Stimulated activated CD4-positive, alpha-beta T cell treated with anti-CD3 and anti-CD28 coated beads, TNF-alpha, amount 100 ng/mL, for 4 hours (primary cell): Measurements from ENCODE around the gene CUEDC1.
"Not testable (repeated sequence)": the region's sequence is repeated elsewhere in the genome, so short reads cannot be mapped to it uniquely, and the experiment has no call there.

ENCODE experiments used
- DNase-seq, 3 experiments: peaks; one replicate each; pipeline ENCODE4 v3.0.0-alpha.2; 2020; ENCODE audit warnings: low read depth in 3 of 3

CUEDC1 gene

GRCh38 chr17:57984936-57985674, 29.9 kb upstream of the CUEDC1 start:
- no peak for DNase-seq

GRCh38 chr17:57984261-57984890, 29.2 kb upstream of the CUEDC1 start:
- DNase-seq: no peak

- no peak for DNase-seq
These were observed 28.2 kb upstream of the CUEDC1 start for GRCh38 chr17:57983446-57983845.

- DNase-seq: no peak
These were observed 27.4 kb upstream of the CUEDC1 start for GRCh38 chr17:57982452-57983170.

- no peak for DNase-seq
These were observed 25.3 kb upstream of the CUEDC1 start for GRCh38 chr17:57980522-57980921.

GRCh38 chr17:57979076-57979475, 23.9 kb upstream of the CUEDC1 start:
- DNase-seq: no peak

GRCh38 chr17:57976594-57976993, 21.4 kb upstream of the CUEDC1 start:
- no peak for DNase-seq

- DNase-seq: no peak
These were observed 19.8 kb upstream of the CUEDC1 start for GRCh38 chr17:57975044-57975443.

GRCh38 chr17:57974053-57974824, 19.0 kb upstream of the CUEDC1 start:
- DNase-seq: not testable (repeated sequence)

- no peak for DNase-seq
These were observed 16.9 kb upstream of the CUEDC1 start for GRCh38 chr17:57972151-57972550.

GRCh38 chr17:57971572-57971971, 16.4 kb upstream of the CUEDC1 start:
- no peak for DNase-seq

- DNase-seq: no peak
These were observed 15.5 kb upstream of the CUEDC1 start for GRCh38 chr17:57970710-57971109.

GRCh38 chr17:57968456-57968855, 13.2 kb upstream of the CUEDC1 start:
- no peak for DNase-seq

GRCh38 chr17:57966875-57967274, 11.7 kb upstream of the CUEDC1 start:
- DNase-seq: no peak

GRCh38 chr17:57966246-57966645, 11.0 kb upstream of the CUEDC1 start:
- no peak for DNase-seq

GRCh38 chr17:57965521-57966160, 10.4 kb upstream of the CUEDC1 start:
- DNase-seq: no peak

GRCh38 chr17:57963149-57963511, 7.9 kb upstream of the CUEDC1 start:
- no peak for DNase-seq

GRCh38 chr17:57962279-57963148, 7.3 kb upstream of the CUEDC1 start:
- no peak for DNase-seq

GRCh38 chr17:57959929-57960328, 4.7 kb upstream of the CUEDC1 start:
- no peak for DNase-seq

GRCh38 chr17:57958391-57958790, 3.2 kb upstream of the CUEDC1 start:
- not testable (repeated sequence) for DNase-seq

GRCh38 chr17:57957886-57958285, 2.7 kb upstream of the CUEDC1 start:
- DNase-seq: no peak
